ENCODE data around the gene CTU2.

The CTU2 gene

DNA sequence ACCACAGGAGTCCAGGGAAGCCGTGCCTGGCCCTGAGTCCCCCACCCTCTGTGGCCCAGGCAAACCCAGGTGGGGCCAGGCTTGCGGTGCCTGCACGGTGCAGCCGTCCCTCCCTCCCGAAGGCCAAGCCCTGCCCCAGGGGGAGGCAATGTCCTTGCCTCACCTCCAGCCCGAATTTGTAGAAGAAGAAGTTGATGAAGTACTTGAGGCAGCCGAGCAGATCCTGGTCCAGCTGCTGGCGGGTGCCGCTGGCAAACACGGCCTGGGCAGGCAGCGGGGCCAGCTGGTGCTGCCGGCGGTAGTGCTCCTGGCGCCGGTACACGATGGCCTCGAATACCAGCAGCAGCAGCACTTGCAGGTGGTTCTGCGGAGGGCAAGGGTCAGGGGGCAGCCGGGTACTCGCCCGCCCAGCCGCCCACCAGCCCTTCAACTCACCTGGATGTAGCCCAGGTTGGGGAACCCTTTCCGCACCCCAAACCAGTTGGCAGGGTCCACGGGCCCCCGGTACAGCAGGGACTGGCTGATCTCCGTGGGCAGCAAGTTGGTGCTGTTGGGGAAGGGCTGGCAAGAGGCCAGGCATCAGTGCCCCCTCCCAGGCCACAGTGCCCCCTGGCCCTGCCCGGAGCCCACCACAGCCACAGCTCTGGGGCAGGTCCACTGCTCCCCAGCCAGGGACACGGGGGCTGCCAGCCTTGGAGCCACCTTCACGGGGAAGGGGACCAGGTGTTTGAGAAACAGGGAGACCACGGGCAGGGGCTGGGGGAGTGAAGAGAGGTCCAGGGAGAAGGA, 26.1 kb downstream of the CTU2 start:
- no peak for DNase-seq

DNA sequence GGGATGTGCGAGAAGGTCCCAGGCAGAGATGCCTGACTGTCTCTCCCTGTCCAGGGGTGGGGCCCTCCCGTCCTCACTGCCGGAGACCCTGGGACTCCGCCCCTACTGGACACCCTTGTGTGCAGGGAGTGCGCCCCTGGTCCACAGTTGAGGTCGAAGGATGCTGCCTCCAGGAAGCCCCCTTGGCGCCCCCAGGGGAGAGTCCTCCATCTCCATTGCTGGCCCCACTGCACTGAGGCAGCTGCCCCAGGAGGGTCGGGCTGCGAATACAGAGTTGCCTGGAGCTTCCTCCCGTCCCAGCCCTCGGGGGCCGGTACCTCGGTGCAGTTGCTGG, 26.6 kb downstream of the CTU2 start:
- DNase-seq, result no peak

DNA sequence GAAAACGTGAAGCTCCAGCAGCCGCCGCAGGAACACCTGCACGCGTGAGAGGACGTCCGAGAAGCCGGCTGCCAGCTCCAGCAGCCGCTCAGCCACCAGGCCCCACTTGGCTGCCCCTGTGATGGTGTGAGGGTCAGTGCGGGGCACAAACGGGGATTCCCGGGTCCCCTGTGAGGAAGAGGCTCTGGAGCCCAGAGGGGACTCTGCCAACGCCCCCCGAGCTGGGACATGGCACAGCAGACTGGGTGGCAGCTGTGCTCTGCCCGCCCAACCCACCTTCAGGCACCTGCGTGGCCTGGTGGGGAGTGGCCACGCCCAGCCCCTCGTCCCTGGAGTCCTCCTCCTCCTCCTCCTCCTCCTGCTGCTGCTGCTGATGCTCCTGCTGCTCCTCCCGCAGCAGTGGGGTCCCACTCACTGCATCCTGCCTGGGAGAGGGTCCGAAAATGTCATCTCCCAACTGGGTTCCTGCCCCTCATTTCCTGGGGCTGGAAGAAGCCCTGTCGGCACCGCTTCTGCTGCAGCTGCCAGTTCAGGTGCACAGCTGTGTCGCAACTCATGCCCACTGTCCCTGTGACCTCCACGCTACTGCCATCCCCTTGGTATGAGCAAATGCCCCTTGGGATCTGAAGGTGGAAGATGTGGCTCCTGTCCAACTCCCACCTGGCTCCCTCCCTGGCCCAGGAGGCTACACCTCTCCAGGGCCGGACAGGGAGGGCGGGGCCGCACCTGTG, 27.5 kb downstream of the CTU2 start:
- no peak for DNase-seq

DNA sequence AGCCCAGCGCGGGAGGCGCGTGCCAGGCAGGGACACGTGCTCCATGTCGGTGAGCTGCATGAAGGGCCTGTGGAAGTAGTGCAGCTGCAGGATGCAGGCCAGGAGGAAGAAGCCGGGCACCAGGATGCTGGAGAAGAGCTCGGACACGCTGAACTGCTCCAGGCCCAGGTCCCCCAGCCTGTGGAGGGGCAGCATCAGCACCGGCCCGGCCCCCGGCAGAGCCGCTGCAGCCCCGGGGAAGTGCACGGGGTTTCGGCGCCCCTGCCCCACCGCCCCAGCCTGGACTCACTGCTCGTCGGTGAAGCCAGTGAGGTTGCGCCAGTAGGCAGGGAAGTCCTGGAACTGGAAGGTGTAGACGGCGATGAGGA, 28.0 kb downstream of the CTU2 start:
- DNase-seq, result no peak

DNA sequence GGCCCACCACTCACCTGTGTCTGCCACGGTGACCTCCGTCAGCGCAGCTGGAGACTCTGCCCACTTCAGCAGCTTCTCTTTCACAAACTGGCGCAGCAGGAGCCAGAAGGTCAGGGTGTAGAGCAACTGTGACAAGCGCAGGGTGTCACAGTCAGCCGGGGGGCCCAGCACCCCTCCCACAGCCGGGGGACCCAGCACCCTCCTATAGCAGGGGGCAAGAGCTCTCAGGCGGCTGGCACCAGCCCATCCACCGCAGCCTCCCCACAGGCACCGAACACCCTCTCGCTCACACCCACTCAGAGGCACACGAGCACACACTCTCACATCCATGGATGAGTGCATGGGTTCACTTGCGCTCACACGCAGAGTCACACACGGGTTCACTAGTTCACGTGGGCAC, 28.8 kb downstream of the CTU2 start:
- no peak for DNase-seq

DNA sequence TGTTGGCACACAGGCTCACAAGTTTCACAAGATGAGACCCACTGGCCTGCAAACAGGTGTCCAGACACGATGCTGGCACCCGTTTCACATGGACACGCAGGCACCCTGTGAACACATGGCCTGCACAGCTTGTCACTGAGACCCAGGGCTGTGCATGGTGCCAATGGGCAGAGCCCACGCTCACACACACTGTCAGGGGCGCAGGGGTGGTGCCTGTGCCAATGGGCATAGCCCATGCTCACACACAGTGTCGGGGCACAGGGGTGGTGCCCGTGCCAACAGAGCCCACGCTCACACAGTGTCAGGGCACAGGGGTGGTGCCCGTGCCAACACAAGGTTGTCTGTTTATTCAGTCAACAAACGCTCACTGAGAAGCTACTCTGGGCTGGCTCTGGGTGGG, 29.3 kb downstream of the CTU2 start:
- no peak for DNase-seq

DNA sequence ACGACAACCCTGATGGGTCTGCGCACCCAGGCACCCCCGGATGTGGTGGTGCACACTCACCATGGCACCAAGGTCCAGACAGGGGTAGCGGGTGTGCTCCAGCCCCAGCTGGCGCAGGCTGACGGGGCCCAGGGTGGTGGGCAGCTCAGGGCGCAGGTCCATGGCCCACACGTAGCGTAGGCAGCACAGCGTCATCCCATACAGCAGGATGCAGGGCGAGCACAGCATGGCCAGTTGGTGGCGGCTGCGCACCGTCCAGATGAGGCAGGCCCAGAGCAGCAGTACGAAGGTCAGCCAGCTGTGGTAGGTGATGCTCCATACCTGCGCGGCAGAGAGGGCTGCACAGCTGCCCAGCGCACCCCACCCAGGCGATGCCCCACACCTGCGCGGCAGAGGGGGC, 29.8 kb downstream of the CTU2 start:
- no peak for DNase-seq

DNA sequence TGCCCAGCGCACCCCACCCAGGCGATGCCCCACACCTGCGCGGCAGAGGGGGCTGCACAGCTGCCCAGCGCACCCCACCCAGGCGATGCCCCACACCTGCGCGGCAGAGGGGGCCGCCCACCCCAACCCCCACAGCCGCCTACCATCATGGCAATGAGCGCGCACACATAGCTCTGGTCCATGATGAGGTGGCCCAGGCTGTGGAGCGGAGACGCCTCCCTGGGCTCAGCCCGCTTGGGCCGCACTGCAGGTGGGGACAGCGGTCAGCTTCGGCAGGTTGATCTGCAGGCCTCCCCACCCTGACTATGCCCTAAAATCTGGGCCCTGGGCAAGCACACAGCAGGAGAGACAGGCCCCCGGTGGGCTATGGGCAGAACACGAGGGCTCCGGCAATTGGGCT, 30.2 kb downstream of the CTU2 start:
- DNase-seq, result no peak

DNA sequence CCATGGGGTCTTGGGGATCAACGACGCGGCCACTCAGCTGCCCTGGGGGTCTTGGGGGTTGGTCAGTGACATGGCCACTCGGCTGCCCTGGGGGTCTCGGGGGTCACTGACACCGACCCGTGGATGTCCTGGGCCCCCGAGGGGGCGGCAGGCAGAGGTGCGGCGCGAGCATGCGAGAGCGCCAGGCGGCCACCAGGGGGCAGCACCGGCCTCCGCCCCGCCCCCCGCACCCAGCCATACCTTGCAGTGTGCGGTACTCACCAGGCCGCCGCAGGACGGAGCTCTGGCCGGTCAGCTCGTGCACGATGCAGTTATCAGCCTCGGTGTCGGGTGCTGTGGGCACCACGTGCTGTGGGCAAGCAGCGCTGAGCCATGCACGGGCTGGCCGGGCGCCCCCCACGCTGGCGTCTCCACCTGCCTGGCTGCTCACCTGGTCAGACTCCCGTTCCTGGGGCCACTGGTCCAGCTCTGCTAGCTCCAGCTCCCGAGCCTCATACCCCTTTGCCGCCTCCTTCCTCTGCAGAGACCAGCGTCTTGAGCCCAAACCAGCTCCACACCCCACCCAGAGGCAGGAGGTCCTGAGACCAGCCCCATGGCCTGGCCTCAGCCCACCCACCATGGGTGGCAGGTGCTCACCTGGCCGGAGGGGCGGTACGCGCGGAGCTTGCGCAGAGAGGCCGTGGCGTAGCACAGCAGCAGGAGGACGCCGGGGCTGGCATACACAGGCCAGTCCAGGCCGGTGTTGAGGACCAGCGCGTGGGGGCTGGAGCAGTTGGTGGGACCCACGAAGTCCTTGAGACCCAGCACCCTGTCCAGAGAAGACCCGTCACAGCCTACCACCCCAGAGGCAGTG, 31.2 kb downstream of the CTU2 start:
- DNase-seq, result no peak

DNA sequence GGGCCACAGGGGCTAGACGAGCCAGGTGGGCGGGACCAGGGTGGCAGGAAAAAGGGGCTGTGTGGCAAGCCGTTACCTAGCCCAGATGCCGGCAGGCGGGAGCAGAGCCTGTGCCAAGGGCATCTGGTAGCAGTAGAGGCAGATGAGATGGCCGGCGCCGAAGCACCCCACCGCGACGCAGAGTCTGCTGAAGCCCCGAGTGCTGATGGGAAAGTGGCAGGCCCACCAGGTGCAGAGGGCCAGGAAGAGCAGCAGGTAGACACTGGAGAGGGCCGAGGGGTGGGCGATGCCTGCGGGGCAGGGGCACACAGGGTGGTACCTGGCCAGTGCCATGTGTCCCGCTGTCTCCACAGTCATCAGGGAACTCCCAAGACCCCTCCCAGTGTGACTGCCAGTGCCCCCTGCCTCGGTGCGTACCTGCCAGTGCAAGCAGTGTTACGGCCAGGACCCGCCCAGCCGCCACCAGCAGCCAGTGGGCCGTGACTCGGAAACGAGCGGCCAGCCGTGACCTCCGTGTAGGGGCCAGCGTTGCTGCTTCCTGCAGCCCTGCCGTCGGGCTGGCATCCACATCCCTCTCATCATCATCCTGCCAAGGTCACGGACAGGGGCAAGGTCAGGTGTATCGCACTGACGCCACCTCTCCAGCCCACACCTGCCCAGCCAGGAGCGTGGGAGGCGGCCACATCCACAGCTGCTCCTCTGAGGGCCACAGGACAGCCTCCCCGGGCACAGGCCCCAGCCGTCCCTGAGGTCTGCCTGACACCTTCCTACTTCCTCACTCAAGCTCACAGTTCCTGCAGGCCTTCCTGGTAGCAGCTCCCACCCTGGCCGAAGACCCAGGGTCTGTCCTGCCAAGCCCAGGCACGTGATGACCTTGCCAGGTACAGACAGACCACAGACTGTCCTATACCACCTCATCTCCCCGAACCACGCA, 32.1 kb downstream of the CTU2 start:
- DNase-seq, result no peak

DNA sequence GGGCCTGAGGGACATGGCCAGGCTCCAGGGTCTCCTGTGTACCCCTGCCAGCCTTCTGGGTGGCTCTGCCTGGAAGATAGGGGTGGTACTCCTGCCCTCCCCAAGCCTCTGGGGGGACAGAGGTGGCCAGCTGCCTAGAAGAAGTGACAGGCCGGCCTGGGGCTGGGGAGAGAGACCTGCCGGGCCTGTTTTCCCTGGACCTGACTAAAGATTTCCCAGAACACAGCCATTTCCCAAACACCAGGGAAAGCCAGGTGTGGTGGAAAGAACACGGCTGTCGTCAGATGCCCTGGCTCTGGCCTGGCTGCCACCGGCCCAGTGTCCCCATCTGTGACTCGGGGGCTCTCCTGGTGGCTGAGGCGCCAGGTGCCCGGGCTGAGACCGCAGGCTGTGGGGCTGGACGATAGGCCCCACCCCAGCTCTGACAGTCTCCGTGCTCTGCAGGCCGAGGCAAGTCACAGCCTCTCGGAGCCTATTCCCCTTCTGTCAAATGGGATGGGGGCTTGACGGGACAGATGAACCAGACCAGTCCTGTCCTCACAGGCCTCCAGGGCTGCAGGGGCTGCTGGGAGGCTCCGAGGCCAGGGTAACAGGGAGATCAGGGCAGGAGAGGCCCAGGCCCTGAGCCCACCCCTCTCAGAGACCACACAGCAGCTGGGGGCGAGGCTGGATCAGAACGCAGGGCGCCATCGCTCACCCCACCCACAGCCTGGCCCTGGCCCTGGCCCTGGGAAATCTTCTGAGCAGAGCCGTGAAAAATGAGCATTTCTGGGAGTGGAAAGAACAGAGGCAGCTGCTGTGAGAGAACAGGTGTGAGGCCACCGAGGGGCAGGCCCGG, 33.1 kb downstream of the CTU2 start:
- no peak for DNase-seq

DNA sequence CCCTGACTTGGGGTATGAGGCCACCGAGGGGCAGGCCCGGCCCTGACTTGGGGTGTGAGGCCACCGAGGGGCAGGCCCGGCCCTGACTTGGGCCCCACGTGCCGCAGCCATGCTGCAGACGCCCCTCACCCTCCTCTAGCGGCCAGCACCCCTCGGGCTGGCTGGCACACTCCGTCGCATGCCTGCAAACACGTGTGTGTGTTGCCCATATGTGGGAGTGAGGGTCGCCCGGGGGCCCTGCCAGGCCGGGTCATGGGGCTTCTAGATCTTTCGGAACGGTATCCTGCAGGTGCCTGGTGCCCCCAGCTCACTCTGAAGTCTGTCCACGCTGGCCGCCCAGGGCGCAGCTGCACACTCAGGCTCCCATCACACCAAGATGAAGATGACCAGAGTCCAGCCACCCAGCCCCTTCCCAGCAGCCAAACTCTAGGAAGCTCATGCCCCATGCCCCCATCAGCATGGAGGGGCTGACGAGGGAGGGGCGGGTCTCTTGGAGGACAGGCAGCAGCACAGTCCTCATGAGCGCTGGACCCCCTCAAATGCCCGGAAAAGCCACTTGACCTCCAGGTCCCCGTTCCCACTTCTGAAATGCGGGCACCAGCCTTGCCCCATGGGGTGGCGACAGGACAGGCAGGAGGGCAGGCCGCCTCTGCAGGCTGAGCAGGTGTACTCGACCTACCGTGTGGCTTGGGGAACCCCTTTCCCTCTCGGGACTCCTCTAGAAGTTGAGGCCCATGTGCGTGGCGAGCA, 33.8 kb downstream of the CTU2 start:
- DNase-seq, result no peak

DNA sequence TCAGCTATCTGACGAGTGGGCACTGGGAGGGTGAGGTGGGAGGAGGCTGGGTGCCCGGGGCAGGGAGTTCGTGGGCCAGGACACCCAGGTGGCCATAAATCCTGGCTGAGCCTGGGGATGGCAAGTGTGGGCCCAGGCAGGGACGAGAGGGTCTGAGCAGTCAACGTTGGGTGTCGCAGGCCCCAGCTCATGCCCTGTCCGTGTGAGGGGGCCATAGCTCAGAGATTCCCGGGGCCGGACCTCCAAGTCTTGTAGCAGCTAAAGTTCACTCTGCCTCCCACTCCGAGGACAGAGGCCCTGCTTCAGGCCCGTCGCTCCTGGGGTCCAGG, 34.4 kb downstream of the CTU2 start:
- no peak for DNase-seq

DNA sequence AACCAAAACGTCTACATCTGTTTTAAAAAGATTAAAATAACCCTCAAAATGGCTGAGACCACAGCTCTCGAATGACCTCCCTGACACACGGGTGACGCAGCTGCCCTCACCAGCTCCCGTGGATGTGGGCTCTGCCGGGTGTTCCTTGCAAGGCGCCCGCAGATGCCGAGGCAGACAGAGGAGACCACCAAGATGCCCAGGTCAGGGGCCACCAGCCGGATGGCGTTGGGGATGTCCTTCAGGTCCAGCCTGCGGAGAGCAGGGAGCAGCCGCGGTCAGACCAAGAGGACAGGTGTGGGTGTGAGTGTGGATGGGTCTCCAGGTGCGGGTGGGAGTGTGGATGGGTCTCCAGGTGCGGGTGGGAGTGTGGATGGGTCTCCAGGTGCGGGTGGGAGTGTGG, 35.1 kb downstream of the CTU2 start:
- DNase-seq, result no peak

DNA sequence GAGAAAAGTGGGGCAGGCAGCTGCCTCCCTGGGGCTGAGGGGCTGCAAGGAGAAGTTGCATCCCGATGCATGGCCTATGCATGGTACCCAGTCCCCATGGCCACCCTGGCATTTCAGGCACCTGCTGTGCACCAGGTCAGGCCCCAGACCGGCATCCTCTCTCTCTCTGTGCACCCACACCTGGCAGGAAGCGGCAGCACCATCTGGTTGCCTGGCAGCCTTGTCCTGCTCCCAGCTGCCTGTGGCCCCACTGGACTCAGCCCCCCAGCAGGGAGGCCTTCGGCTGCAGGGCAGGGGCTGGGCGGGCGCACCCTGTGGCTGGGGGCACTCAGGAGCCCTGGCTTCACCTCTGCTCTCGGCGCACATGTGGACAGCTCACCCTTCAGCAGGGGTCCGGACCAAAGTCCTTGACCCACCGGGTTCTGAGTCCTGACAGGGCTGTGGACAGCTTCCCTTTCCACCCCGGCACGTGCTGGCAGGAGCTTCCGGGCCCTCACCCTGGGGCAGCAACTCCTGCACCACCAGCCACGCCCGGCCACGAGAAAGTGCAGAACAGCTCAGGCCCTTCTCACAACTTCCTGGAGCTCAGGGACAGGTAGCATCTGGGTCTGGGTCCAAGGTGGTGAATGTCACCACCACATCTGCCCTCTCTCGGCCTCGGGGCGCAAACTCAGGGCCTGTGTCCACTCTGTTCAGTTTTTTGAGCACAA, 36.7 kb downstream of the CTU2 start:
- no peak for DNase-seq

DNA sequence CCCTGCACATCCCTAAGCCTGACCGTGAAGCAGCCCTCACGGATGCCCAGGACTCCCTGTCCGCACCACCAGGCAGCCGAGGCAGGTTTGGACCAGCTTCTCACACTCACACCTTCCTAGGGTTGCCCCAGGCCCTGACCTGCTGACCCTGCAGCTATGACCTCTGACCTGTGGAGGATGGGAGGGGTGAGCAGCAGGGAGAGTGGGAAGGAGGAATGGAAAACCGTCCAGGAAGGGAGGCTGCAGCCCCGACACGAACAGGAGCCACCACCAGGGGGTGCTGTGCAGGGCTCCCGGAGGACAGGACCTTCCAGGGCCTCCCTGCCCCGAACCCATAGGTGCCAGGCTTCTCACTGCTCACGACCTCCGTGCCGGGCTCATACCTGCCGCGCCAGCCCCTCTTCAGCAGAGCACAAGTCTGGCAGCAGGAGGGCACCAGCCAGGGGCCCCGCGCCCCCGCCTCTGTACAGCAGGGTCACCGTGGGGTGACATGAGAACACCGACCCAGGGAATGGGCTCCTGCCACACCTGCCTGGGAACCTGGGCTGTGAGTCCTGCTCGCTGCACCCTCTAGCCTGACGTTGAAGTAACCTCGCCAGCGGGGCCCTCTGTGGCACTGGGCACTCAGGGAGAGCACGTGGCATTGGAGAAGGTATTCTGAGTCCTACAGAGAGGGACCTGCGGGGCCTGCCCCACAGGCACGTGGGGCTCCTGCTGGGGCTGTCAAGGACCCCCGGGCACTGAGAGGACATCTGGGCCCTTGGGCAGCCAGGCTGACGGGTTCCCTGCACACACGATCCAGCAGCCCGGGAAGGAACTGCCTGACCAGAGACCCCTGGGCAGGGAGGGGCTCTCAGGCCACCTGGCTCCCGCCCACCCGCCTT, 37.6 kb downstream of the CTU2 start:
- peak; percentile 15 for DNase-seq

DNA sequence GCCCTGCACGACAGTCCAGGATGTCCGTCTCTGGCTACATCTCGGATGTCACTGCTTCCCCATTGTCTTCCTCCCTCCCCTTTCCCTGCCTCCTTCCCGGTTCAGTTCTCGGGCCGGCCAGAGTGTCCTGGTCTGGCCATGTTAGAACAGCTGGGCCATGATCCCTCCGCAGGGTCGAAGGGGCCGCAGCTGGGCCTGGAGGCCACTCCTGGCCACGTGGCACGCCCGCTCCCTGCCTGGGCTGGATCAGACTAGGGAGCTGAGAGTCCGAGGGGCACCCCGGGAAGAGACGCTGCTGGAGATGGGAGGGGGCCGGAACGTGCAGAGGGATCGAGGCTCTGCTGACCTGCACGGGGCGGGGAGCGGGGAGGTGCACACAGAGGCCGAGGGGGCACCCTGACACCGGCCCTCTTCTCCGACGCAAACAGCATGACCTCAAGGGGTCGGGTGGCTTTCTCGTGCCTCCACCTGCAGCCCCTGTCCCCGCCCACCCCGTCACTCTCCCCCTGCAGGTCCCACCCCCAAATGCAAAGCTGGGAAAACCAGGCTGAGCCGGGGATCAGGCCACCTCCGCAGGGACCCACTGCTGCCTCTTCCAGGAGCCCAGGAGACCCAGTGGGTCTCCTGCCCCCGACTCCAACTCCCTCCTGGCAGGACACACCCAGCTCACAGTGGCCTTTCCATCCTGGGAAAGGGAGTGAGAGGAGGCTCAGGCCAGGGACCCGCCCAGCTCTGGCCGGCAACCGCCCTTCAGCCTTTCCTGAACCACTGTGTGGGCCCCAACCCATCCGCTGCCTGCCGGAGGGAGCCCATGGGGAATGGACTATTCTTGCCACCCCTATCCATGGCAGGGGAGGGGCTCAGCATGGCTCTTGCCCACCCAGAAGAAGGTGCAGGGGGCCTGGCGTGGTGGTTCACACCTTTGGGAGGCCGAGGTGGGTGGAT, 38.5 kb downstream of the CTU2 start:
- no peak for DNase-seq

DNA sequence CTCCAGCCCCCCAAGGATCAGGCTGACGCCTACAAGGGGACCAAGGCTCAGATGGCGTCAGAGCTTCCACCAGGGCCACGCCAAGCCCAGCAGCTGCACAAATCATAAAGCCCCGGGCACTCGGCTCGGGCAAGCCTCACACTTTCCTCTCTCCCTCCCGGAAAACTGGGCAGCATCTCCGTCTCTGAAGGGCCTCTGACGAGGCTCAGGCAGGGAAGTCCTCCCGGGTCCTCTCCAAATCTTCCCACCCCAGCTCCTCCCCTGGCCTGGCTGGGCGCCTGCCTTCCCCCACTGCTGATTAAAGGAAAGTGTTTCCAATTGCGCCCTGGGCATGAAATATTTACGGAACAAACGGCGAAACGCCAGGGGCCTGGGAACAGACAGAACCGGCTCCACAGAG, 40.2 kb downstream of the CTU2 start:
- no peak for DNase-seq

Data from NCI-H526 treated with DMSO at 0.1 percent for 48 hours (cell line).